A549 (cell line): ENCODE results near the gene SLX1A.

Source experiments
- BHLHE40 ChIP-seq: IDR thresholded peaks from 2 replicates; pipeline ENCODE4 v1.6.1; 2012; ENCODE audit warnings: low read depth, low read length, inconsistent platforms
- CBX8 ChIP-seq: fragments of 200-600 bp; sonication (generic); IDR thresholded peaks from 2 replicates; pipeline ENCODE4 v1.6.1; 2016
- EP300 ChIP-seq, 2 experiments: fragments of >200 bp; sonication (Bioruptor Twin); formaldehyde crosslinking; IDR thresholded peaks; 2 replicates in 1 of 2; 3 replicates in 1 of 2; pipeline ENCODE4 v1.6.1; 2016 to 2017
- MAFK ChIP-seq: fragments of 450-650 bp; IDR thresholded peaks from 2 replicates; pipeline ENCODE4 v1.6.1; 2014; ENCODE audit not compliant: partially characterized antibody
- NR3C1 ChIP-seq: fragments of >200 bp; sonication (Bioruptor Twin); formaldehyde crosslinking; IDR thresholded peaks from 3 replicates; pipeline ENCODE4 v1.6.1; 2017
- PBX3 ChIP-seq: IDR thresholded peaks from 2 replicates; pipeline ENCODE4 v1.6.1; 2012
- RAD21 ChIP-seq, 2 experiments: fragments of >200 bp in 1 of 2; sonication (Bioruptor Twin) in 1 of 2; formaldehyde crosslinking in 1 of 2; IDR thresholded peaks in 1 of 2; conservative IDR thresholded peaks in 1 of 2; 2 replicates in 1 of 2; 3 replicates in 1 of 2; pipeline ENCODE4 v1.6.1; 2012 to 2018; ENCODE audit warnings: inconsistent platforms in 1 of 2
- RFX5 ChIP-seq: fragments of 450-650 bp; IDR thresholded peaks from 2 replicates; pipeline ENCODE4 v1.7.1; 2014; ENCODE audit warnings: antibody characterized with exemption, mild to moderate bottlenecking, moderate library complexity
- TF ChIP-seq, protein P1 (sequence below): fragments of >200 bp; sonication (Bioruptor Twin); formaldehyde crosslinking; IDR thresholded peaks from 3 replicates; pipeline ENCODE4 v1.5.1; 2016
- TF ChIP-seq, protein P2 (sequence below): fragments of 450-650 bp; IDR thresholded peaks from 2 replicates; pipeline ENCODE4 v1.6.1; 2014; ENCODE audit warnings: antibody characterized with exemption

DNA sequence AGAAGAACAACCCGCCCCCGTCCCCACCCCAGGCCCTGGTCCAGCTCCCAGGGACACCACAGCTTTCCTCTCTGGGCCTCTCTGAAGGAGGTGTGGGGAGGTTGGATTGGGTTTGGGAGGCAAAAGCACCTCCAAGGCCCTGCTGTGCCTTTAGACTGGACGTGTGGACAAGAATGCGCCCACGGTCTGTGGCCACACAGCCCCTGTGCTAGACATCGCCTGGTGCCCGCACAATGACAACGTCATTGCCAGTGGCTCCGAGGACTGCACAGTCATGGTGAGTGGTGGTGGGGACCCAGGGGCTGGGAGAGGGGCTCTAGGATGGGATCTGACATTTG, 7.3 kb upstream of the SLX1A start:
- no peak for TF ChIP-seq RAD21 (conservative IDR thresholded peaks at IDR 0.05 in 1 of 2, IDR thresholded peaks at IDR 0.05 in 1 of 2)
- TF ChIP-seq, protein P1, sequence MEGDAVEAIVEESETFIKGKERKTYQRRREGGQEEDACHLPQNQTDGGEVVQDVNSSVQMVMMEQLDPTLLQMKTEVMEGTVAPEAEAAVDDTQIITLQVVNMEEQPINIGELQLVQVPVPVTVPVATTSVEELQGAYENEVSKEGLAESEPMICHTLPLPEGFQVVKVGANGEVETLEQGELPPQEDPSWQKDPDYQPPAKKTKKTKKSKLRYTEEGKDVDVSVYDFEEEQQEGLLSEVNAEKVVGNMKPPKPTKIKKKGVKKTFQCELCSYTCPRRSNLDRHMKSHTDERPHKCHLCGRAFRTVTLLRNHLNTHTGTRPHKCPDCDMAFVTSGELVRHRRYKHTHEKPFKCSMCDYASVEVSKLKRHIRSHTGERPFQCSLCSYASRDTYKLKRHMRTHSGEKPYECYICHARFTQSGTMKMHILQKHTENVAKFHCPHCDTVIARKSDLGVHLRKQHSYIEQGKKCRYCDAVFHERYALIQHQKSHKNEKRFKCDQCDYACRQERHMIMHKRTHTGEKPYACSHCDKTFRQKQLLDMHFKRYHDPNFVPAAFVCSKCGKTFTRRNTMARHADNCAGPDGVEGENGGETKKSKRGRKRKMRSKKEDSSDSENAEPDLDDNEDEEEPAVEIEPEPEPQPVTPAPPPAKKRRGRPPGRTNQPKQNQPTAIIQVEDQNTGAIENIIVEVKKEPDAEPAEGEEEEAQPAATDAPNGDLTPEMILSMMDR, result no peak
- TF ChIP-seq EP300 (IDR thresholded peaks at IDR 0.05), result no peak
- no peak for TF ChIP-seq NR3C1
- TF ChIP-seq, protein P2, sequence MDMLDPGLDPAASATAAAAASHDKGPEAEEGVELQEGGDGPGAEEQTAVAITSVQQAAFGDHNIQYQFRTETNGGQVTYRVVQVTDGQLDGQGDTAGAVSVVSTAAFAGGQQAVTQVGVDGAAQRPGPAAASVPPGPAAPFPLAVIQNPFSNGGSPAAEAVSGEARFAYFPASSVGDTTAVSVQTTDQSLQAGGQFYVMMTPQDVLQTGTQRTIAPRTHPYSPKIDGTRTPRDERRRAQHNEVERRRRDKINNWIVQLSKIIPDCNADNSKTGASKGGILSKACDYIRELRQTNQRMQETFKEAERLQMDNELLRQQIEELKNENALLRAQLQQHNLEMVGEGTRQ, result no peak
- TF ChIP-seq PBX3, result no peak
- no peak for TF ChIP-seq BHLHE40
- TF ChIP-seq MAFK, result peak; percentile 3
- TF ChIP-seq RFX5, result no peak
- TF ChIP-seq CBX8, result no peak
